ENCODE data around the gene DDX39A. TPM values are rescaled to one million over a fixed set of nuclear protein-coding genes. Genes with fewer than 3 reads are reported as not detected.
"Not testable (repeated sequence)": the region's sequence is repeated elsewhere in the genome, so short reads cannot be mapped to it uniquely, and the experiment has no call there.

DDX39A gene
- total RNA-seq, 1 donor from 2014 or later = 273 TPM

DNA sequence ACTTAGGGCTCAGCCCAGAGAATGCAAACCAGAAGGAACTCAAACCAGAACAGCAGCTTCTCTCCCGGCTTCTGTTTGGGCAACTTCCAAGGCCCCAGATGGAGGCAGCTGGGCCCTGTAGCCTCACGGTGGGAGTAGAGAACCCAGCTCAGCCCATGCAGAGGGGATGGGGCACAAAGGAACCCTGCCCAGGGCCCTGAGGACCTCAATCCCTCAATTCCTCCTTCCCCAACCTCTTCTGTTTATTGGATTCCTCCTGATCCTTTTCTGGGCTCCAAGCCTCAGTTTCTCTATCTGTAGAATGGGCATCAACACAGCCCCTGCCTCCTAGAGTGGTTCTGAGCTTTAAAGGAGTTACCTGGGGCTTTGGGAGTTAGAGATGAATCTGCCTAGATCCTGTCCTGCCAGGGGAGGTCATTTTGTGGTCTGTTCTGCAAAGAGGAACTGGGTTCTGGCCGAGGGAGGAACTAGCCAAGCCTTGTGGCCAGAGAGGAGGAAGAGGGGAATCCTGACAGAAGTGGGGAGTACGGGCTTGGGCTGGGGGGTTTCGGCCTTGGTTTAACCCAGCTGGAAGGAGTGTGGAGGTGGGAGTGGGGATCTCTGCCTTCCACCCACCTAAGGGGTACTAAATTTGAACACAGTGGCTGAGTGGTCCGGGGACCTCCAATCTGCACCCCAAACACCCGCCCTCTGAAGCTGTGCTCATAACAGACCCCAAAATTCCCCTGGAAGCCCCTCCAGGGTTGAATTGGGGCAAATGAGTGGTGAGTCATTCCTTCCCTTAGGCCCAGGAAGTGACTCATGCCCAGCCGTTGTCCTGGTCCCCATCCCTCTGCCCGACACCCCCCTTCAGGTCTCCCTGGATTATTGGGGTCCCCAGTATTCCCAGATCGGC is 35.2 kb downstream of the DDX39A start:
- Mint-ChIP-seq H3K9me3 (no peaks in the 10 kb centered on the region), H3K27ac (peak overlapping the region; percentile 98), H3K36me3 (ENCODE audit: low read depth) (peaks cover 23% of the 10 kb centered on the region), H3K4me1 (ENCODE audit: low read depth) (peaks cover 40% of the 10 kb centered on the region), H3K4me3 (peak overlapping the region; percentile 95), H3K27me3 (ENCODE audit: insufficient read depth) (no peaks in the 10 kb centered on the region)
- peak; percentile 58 for DNase-seq (ENCODE audit: low spot score)
- intact Hi-C loops (cut with micrococcal nuclease) = loop anchor here (1.0 to 5.0 kb wide), 6 partner anchors 22 to 547 kb away; partner anchors contain the start of gene DDX39A

DNA sequence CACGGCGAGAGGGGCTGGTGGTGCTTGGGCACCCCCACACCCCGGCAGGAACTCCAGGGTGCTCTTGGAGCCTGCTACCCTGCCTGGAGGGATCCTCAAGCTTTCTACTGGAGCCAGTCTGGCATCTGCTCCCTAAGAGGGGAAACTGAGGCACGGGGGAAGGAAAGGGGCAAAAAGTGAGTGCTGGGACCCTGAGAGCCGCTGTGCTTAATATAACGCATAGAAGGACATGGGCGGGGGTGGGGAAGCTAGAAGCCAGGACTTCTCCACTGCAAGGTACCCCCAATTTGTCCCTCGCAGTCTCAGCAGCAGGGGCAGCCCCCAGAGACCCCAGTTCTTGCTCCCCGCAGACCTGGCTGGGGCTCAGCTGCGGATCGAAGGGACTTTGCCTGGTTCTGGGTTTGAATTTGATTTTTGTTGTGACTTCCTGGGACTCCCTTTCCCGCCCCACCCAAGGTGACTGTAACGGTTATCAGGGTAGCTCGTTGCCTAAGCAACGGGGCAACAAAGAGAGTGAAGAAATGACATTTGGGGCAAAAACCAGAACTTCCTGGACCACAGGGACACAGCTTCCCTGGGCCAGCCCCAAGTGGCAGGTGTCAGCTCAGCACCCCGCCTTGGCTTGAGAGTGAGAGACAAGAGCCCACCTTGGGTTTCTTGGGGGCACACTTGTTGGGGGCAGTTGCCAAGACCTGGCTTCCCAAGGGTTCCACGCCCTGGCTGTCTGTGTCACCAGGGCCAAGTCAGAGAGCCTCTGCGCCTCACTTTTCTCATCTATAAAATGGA is 37.3 kb downstream of the DDX39A start:
- Mint-ChIP-seq H3K36me3 (ENCODE audit: low read depth) (peaks cover 16% of the 10 kb centered on the region), H3K4me3 (peak overlapping the region; percentile 95)
- intact Hi-C loops (cut with micrococcal nuclease) = loop anchor here (1.0 to 5.0 kb wide), 2 partner anchors 14 to 545 kb away; no protein-coding TSS in a partner anchor

DNA sequence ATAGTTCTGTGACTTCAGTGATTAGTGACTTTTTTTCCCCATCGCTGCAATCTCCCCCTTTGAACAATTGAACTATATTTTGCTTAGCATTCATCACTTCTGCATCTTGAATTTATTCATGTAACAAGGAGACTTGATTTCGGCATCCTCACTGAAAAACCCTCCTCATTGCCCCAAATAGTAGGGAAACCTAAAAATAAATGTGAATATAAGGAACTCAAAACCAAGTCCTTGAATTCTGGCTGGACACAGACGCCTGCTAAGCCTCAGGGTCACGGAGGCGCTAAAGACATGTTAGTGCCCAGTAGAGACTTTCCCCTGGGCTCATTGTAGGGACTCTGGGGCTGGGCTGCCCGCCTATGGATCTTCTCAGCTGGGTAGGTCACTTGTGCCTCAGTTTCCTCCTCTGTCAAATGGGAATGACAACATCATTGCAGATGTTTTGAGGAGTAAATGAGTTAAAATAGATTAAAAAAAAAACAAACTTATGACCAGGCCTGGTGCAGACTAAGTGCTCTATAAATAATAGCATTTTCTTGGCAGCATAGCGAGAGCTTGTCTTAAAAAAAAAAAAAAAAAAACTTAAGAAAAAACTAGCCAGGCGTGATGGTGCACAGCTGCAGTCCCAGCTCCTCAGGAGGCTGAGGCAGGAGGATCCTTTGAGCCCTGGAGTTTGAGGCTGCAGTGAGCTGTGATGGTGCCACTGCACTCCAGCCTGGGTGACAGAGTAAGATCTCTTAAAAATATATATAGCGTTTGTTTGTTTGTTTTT is 39.7 kb downstream of the DDX39A start:
- intact Hi-C loops (cut with micrococcal nuclease) = loop anchor here (5.0 kb wide), 1 partner anchor 542 kb away; no protein-coding TSS in a partner anchor
- H3K9me3 Mint-ChIP-seq = no peaks in the 10 kb centered on the region
- DNase-seq (ENCODE audit: low spot score) = no peak
- H3K27ac Mint-ChIP-seq = peak overlapping the region; percentile 98
- peaks cover 43% of the 10 kb centered on the region for H3K4me1 Mint-ChIP-seq (ENCODE audit: low read depth)
- H3K4me3 Mint-ChIP-seq = peak overlapping the region; percentile 1
- H3K27me3 Mint-ChIP-seq (ENCODE audit: insufficient read depth) = no peaks in the 10 kb centered on the region
- H3K36me3 Mint-ChIP-seq (ENCODE audit: low read depth) = peaks cover 10% of the 10 kb centered on the region

More for the DNA sequence above, 37.3 kb downstream of the DDX39A start:
- Mint-ChIP-seq H3K4me1 (ENCODE audit: low read depth) (peaks cover 42% of the 10 kb centered on the region), H3K27ac (peak overlapping the region; percentile 98), H3K9me3 (no peaks in the 10 kb centered on the region), H3K27me3 (ENCODE audit: insufficient read depth) (no peaks in the 10 kb centered on the region)
- peak; percentile 83 for DNase-seq (ENCODE audit: low spot score)

DNA sequence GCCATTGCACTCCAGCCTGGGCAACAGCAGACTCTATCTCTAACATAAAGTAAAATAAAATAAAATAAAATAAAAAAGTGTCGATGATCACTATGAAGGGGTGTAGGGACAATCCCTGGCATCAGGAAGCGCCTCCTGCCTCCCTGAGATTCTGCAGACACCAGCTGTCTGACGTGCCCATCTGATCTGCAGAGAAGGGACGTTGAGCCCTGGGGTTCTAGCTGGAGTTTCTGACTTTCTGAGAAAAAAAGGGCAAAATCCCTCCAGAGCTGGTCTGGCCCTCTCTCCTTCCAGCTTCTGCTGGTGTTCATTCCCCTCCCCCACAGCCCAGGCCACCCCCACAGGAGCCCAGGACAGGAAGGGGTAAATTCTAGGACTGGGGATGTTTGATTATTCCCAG is 40.3 kb downstream of the DDX39A start:
- Mint-ChIP-seq H3K9me3 (no peaks in the 10 kb centered on the region), H3K27me3 (ENCODE audit: insufficient read depth) (no peaks in the 10 kb centered on the region), H3K27ac (no peak overlapping the region), H3K4me3 (no peak overlapping the region), H3K36me3 (ENCODE audit: low read depth) (peaks cover 8% of the 10 kb centered on the region), H3K4me1 (ENCODE audit: low read depth) (peaks cover 42% of the 10 kb centered on the region)
- DNase-seq (ENCODE audit: low spot score) = no peak
- intact Hi-C loops (cut with micrococcal nuclease) = no loop called here

DNA sequence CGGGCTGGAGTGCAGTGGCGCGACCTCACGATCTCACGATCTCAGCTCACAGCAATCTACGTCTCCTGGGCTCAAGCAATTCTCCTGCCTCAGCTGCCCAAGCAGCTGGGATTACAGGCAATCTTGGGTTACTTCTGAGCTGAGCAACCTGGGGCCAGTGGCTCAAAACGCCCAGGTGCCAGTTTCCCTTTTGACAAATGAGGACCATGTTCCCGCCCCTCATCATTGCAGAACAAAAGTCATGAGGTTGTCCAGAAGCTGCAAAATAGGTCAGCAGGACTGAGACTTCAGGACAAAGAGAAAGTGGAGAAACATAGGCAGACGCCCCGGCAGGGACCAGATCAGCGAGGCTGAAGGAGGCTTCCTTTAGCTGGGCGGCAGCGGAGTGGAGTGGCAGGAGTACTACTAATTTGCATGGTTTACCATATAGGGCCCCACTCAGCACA is 41.2 kb downstream of the DDX39A start:
- intact Hi-C loops (cut with micrococcal nuclease) = no loop called here
- Mint-ChIP-seq H3K9me3 (no peaks in the 10 kb centered on the region), H3K27ac (no peak overlapping the region), H3K4me3 (peak overlapping the region; percentile 42), H3K36me3 (ENCODE audit: low read depth) (peaks cover 6% of the 10 kb centered on the region), H3K27me3 (ENCODE audit: insufficient read depth) (no peaks in the 10 kb centered on the region), H3K4me1 (ENCODE audit: low read depth) (peaks cover 46% of the 10 kb centered on the region)
- DNase-seq (ENCODE audit: low spot score) = no peak

DNA sequence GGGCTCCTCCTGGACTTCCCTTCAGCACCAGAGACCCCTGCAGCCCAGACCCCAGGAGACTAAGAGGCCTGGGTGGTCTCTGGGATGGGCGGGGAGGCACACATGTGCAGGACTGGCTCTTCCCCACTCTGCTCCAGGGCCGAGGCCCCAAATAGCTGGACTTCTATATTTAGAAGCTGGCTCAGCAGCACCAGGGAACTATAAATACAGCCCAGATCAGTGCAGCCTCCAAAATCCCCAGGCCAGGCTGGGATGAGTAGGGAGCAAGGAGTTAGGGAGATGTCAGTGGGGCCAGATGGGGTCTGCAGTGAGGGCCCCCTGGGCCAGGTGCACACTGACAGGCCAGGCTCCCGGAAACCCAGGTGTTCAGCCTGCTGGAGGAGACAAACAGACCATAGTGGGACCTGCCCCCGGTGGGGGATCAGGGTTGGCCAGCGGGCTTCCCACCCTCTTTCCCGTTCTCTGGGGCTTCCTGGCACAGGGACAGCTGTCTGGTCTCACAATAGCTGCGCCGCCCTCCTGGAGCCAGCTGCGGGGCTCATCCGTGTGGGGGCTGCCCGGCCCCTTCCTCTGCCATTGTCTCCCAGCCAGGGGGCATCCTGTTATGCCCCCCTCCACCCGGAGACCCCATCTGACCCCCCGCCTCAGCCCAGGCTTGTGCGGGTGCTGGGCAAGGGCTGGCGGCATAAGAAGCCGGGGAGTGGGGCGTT is 43.4 kb downstream of the DDX39A start:
- Mint-ChIP-seq H3K4me1 (ENCODE audit: low read depth) (peaks cover 60% of the 10 kb centered on the region), H3K36me3 (ENCODE audit: low read depth) (no peaks in the 10 kb centered on the region)
- intact Hi-C loops (cut with micrococcal nuclease) = no loop called here

DNA sequence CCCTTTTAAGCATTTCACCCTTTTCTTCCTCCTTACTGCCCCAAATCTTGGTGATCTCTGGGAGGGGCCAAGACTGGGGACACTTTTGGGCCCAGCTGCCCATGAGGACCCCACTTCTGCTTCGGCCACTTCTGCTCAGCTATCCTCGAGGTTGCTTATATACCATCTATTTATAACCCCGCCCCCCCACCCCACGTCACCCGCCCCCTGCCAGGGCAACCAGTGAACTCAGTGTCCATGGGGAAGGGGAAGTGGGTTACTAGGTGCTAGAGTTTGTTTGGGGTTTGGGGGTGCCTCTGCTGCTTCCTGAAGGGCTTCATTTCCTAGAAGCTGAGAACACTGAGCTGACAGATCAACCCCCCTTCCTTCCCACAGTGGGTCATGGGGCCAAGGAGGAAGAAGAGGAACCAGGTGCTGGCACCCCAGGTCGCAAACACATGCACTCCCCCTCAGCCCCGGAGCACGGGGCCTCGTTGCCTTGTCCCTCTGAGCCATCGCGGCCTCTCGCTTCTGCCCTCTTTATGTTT is 44.0 kb downstream of the DDX39A start:
- H3K27ac Mint-ChIP-seq = peak overlapping the region; percentile 92
- peak overlapping the region; percentile 47 for H3K4me3 Mint-ChIP-seq
- DNase-seq (ENCODE audit: low spot score) = peak; percentile 76
- no peaks in the 10 kb centered on the region for H3K36me3 Mint-ChIP-seq (ENCODE audit: low read depth)
- H3K27me3 Mint-ChIP-seq (ENCODE audit: insufficient read depth) = no peaks in the 10 kb centered on the region
- intact Hi-C loops (cut with micrococcal nuclease) = no loop called here
- H3K4me1 Mint-ChIP-seq (ENCODE audit: low read depth) = peaks cover 60% of the 10 kb centered on the region
- no peaks in the 10 kb centered on the region for H3K9me3 Mint-ChIP-seq

More for the DNA sequence above, 43.4 kb downstream of the DDX39A start:
- Mint-ChIP-seq H3K27me3 (ENCODE audit: insufficient read depth) (no peaks in the 10 kb centered on the region), H3K4me3 (peak overlapping the region; percentile 47), H3K9me3 (no peaks in the 10 kb centered on the region), H3K27ac (peak overlapping the region; percentile 92)
- DNase-seq (ENCODE audit: low spot score) = no peak

DNA sequence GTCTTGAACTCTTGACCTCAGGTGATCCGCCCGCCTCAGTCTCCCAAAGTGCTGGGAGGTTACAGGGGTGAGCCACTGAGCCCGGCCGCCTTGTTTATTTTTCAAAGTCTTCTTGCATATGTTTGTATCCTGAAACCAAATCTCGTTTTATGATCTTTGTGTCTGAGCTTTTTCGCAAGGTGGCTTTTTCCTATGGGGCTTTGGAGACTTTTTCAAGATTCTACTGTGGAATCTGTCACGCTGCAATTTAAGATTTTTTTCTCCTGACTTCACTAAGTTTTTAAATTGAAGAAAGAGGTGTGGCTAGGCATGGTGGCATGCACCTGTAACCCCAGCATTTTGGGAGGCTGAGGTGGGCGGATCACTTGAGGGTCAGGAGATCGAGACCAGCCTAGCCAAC is 44.8 kb downstream of the DDX39A start:
- intact Hi-C loops (cut with micrococcal nuclease) = not testable (repeated sequence)
- peak overlapping the region; percentile 7 for H3K4me3 Mint-ChIP-seq
- peak overlapping the region; percentile 16 for H3K27ac Mint-ChIP-seq

GRCh38 chr19:14372384-14373077 is 46.6 kb downstream of the DDX39A start:
- Mint-ChIP-seq H3K4me1 (ENCODE audit: low read depth) (peaks cover 68% of the 10 kb centered on the region), H3K27ac (peak overlapping the region; percentile 83), H3K4me3 (peak overlapping the region; percentile 45)
- intact Hi-C loops (cut with micrococcal nuclease); DNase-seq (ENCODE audit: low spot score); H3K27me3 Mint-ChIP-seq (ENCODE audit: insufficient read depth); H3K36me3 Mint-ChIP-seq (ENCODE audit: low read depth); H3K9me3 Mint-ChIP-seq: not testable (repeated sequence)

More for the DNA sequence above, 44.8 kb downstream of the DDX39A start:
- not testable (repeated sequence) for H3K36me3 Mint-ChIP-seq (ENCODE audit: low read depth); H3K9me3 Mint-ChIP-seq; H3K27me3 Mint-ChIP-seq (ENCODE audit: insufficient read depth); DNase-seq (ENCODE audit: low spot score)
- H3K4me1 Mint-ChIP-seq (ENCODE audit: low read depth) = peaks cover 64% of the 10 kb centered on the region

GRCh38 chr19:14371301-14371821 is 47.8 kb downstream of the DDX39A start:
- Mint-ChIP-seq H3K27ac (peak overlapping the region; percentile 98), H3K4me3 (peak overlapping the region; percentile 48), H3K36me3 (ENCODE audit: low read depth) (peaks cover 5% of the 10 kb centered on the region), H3K27me3 (ENCODE audit: insufficient read depth) (no peaks in the 10 kb centered on the region), H3K4me1 (ENCODE audit: low read depth) (peaks cover 79% of the 10 kb centered on the region), H3K9me3 (no peaks in the 10 kb centered on the region)
- DNase-seq (ENCODE audit: low spot score) = no peak
- intact Hi-C loops (cut with micrococcal nuclease) = no loop called here

GRCh38 chr19:14370940-14371280 is 48.2 kb downstream of the DDX39A start:
- Mint-ChIP-seq H3K27me3 (ENCODE audit: insufficient read depth) (no peaks in the 10 kb centered on the region), H3K36me3 (ENCODE audit: low read depth) (peaks cover 5% of the 10 kb centered on the region), H3K4me3 (peak overlapping the region; percentile 76), H3K9me3 (no peaks in the 10 kb centered on the region), H3K27ac (peak overlapping the region; percentile 98), H3K4me1 (ENCODE audit: low read depth) (peaks cover 80% of the 10 kb centered on the region)
- no peak for DNase-seq (ENCODE audit: low spot score)
- intact Hi-C loops (cut with micrococcal nuclease) = no loop called here

Measured in activated T-helper 1 cell treated with anti-CD3 and anti-CD28 coated beads, Interleukin-12 subunit alpha, Interleukin-12 subunit beta, Interleukin-2, Interleukin-4 antibody, amounts not matched to agents 30 ng/mL and 10 ng/mL and 1 ng/mL, durations not matched to agents 14 hours and 24 hours and 36 hours (primary cell).